Measurements from ENCODE around the gene PPME1. TPM values are rescaled to one million over a fixed set of nuclear protein-coding genes. Genes with fewer than 3 reads are reported as not detected.

The PPME1 gene
- total RNA-seq, 1 experiment from 2014 or later, result 39.4 TPM

- Histone ChIP-seq H3T11ph (ENCODE audit: low read length) (no peak overlapping the region), H3K23me2 (ENCODE audit: insufficient read length, low read depth, low read length, poor library complexity, severe bottlenecking) (no peaks in the 10 kb centered on the region), H2AFZ (ENCODE audit: low read length) (no peak overlapping the region), H3K9ac (ENCODE audit: extremely low read depth, insufficient read length, low read length) (no peak overlapping the region), H2BK15ac (ENCODE audit: low read depth, low read length) (no peak overlapping the region), H3K18ac (ENCODE audit: insufficient read length, low read depth, low read length) (no peak overlapping the region), H3K79me2 (ENCODE audit: insufficient read depth, low read length) (no peaks in the 10 kb centered on the region), H2BK120ac (ENCODE audit: low read depth, low read length, poor library complexity, severe bottlenecking) (no peak overlapping the region), H2BK5ac (ENCODE audit: insufficient read length, low read length) (no peak overlapping the region), H3K79me1 (ENCODE audit: insufficient read depth, low read depth, low read length, poor library complexity, severe bottlenecking) (no peaks in the 10 kb centered on the region), H4K5ac (ENCODE audit: insufficient read length, low read depth, low read length) (no peak overlapping the region), H3K23ac (ENCODE audit: insufficient read length, low read depth, low read length) (no peak overlapping the region), H3K14ac (ENCODE audit: insufficient read depth, low read length) (no peak overlapping the region), H3K4me1 (ENCODE audit: insufficient read depth, low read length) (no peaks in the 10 kb centered on the region), H4K20me1 (ENCODE audit: control insufficient read depth, insufficient read depth, insufficient read length) (no peaks in the 10 kb centered on the region), H2BK20ac (ENCODE audit: low read depth, low read length, poor library complexity, severe bottlenecking) (no peak overlapping the region), H3K27me3 (ENCODE audit: insufficient read depth, low read length) (no peaks in the 10 kb centered on the region), H4K91ac (ENCODE audit: insufficient read length, low read depth, low read length) (no peak overlapping the region), H2AK5ac (ENCODE audit: insufficient read length, low read length) (no peak overlapping the region), H3K27ac (ENCODE audit: insufficient read length, low read depth, low read length) (no peak overlapping the region), H2BK12ac (ENCODE audit: insufficient read length, low read depth, low read length) (no peak overlapping the region), H4K8ac (replicated peaks; ENCODE audit: insufficient read length, low read depth, low read length) (no peak overlapping the region), H3K4ac (ENCODE audit: low read depth, low read length) (no peak overlapping the region), H3K9me3 (ENCODE audit: control insufficient read depth, low read depth, low read length) (no peaks in the 10 kb centered on the region), H3K4me2 (ENCODE audit: insufficient read depth, insufficient read length, low read length) (no peak overlapping the region), H3K56ac (ENCODE audit: insufficient read length, low read depth, low read length) (no peak overlapping the region)
- Mint-ChIP-seq H3K4me3 (no peak overlapping the region), H3K27me3 (ENCODE audit: low read depth) (peaks cover 5% of the 10 kb centered on the region; the same call in 1 of the 2 replicates), H3K4me1 (no peaks in the 10 kb centered on the region), H3K36me3 (ENCODE audit: insufficient read depth in 1 of 3, low read depth in 3 of 3) (peaks cover 0 to 1% (median 0%) of the 10 kb centered on the region in 3 experiments; a peak in 2 of 7 replicates), H3K9me3 (peaks cover 7 to 8% of the 10 kb centered on the region in 2 experiments), H3K27ac (no peak overlapping the region)
- no peak for DNase-seq
- WGBS (ENCODE audit: extremely low coverage, insufficient read length, low lambda C conversion rate), result no CpG with 5 or more reads among the region's 3 CpGs
- no peak for TF ChIP-seq CTCF (conservative IDR thresholded peaks at IDR 0.05)
These were observed 127.9 kb downstream of the PPME1 start for GRCh38 chr11:74299015-74299414.

Other genes with a start within 250 kb of the PPME1 start
- gene DNAJB13, start 220.3 kb upstream of the PPME1 start, total RNA-seq (2021), result not detected in 2 replicates
- 58.3 and 62.1 TPM in 2 replicates for gene UCP2, start 188.4 kb upstream of the PPME1 start, total RNA-seq (2021)
- 0.77 and 0.85 TPM in 2 replicates for gene UCP3, start 162.2 kb upstream of the PPME1 start, total RNA-seq (2021)
- gene C2CD3, start 287 bp upstream of the PPME1 start, total RNA-seq (2021), result 22.0 and 25.9 TPM in 2 replicates
- gene P4HA3, start 140.4 kb downstream of the PPME1 start, total RNA-seq (2021), result not detected in 2 replicates
- 16.9 and 17.7 TPM in 2 replicates for gene PGM2L1, start 227.1 kb downstream of the PPME1 start, total RNA-seq (2021)